CD4-positive, alpha-beta T cell treated with Interleukin-2 at 100 ng/mL for 4 hours (primary cell): ENCODE results near the gene ISL1.

Source experiments
- DNase-seq: peaks from one replicate; pipeline ENCODE4 v3.0.0-alpha.2; 2020; ENCODE audit warnings: low spot score

The ISL1 gene

DNA sequence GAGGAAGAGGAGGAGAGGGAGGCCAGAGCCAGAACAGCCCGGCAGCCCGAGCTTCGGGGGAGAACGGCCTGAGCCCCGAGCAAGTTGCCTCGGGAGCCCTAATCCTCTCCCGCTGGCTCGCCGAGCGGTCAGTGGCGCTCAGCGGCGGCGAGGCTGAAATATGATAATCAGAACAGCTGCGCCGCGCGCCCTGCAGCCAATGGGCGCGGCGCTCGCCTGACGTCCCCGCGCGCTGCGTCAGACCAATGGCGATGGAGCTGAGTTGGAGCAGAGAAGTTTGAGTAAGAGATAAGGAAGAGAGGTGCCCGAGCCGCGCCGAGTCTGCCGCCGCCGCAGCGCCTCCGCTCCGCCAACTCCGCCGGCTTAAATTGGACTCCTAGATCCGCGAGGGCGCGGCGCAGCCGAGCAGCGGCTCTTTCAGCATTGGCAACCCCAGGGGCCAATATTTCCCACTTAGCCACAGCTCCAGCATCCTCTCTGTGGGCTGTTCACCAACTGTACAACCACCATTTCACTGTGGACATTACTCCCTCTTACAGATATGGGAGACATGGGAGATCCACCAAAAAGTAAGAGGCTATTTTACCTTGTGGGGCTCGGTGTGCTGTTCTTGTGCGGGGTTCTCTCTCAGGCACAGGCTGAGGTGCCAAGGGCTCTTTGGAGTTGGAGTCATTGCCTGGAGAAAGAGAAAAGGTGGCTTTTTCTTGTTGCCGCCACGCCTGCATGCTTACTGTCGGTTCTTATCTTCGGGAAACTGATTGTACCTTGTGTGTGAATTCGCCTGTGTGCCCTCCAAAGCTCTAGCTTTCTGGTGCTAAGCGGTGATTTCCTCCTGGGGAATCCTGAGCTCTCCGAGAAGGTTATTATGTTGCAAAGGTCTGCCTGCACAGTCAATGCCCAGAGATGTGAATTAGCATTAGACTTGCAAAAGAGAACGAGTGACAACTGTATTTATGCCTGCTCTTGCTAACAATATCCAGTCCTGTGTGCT lies at the start of gene ISL1:
TSS of gene ISL1 (plus strand) at position 318 of the 991 bp plus-strand sequence. CDS start at position 542, 224 bp downstream.
- DNase-seq, result no peak

DNA sequence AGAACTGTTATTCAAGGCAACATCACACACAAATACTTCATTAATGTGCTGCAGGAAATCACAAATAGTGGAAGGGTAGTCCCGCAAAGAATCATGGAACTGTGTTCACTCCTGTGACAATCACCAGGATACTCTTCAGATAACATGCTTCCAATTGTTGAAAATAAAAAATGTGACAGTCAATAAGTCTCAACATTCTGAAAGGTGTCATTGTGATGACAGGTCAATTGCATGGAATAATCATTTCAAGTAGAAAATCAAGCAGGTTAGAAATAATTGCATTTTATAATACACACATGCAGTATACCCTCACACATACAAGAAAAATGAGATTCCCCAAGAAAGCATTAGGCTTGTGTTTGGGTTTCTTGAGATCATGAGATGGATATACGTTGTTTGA lies 46.4 kb upstream of the ISL1 start:
- no peak for DNase-seq

DNA sequence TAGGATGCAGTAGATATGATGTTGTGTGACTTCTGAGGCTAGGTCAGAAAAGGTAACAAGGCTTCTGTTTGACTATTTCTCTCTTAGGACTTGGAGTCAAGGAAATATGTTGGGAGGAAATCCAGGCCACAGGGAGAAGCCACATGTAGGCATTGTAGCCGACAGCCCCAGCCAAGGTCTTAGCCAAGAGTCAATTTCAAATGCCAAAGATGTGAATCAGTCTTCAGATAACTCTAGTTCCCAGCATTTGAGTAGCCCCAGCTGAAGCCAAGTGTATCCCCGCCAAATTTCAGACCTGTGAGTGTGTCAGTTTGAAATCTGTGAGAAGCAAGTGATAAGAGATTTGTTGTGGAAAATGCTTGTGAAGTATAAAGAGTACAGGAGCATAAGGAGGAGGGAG lies 38.1 kb upstream of the ISL1 start:
- no peak for DNase-seq

DNA sequence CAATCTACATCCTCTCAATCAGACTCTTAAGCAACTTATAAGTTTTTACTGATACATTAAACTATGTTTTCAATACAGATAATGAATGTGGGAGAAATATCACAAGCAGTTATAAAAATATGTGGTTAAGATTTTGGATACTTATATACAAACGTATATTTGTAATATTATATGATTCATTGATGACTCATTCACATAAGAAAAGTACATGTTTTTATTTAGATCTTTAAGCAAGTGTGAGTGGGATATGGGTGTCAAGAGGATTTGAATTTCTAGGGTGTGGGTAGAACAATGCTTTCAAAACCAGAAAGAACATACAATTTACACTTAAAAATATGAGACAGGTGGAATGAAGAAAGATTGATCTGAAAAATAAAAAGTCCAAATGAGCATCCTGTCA lies 36.1 kb upstream of the ISL1 start:
- DNase-seq, result no peak

DNA sequence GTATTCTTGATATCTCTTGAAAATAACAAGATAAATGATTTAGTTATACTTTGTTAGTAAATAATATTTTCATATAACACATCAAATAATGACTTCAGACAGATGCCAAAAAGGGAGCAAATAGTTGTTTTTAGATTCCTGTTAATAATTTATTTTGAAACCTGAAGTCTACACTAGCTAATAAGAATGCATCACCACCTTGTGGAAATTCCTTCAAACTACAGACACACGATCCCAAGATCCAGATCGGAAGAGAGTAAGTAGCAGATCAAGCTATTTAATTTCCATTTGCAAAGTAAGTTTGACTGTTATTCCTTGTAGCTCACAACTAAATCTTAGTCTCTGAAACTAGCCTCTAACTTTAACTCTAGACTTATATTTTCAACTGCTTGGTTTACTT lies 35.5 kb upstream of the ISL1 start:
- no peak for DNase-seq

DNA sequence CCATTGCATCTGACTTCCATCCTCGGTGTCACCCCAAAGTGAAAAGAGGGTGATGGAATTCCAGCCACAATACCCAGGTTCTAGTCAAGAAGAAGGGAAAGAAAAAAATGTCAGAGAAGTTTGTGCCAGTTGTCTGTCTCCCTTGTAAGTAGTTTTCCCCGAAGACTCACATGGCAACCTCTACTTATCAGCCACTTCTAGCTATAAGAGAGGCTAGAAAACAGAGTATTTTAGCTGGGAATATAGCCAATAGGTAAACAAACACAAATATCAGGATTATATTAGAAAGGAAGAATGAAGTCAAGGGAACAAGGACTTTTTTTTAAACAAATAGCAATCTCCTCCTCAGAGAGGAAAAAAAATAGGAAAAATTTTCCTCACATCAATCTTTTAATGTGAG lies 12.2 kb upstream of the ISL1 start:
- DNase-seq, result no peak

DNA sequence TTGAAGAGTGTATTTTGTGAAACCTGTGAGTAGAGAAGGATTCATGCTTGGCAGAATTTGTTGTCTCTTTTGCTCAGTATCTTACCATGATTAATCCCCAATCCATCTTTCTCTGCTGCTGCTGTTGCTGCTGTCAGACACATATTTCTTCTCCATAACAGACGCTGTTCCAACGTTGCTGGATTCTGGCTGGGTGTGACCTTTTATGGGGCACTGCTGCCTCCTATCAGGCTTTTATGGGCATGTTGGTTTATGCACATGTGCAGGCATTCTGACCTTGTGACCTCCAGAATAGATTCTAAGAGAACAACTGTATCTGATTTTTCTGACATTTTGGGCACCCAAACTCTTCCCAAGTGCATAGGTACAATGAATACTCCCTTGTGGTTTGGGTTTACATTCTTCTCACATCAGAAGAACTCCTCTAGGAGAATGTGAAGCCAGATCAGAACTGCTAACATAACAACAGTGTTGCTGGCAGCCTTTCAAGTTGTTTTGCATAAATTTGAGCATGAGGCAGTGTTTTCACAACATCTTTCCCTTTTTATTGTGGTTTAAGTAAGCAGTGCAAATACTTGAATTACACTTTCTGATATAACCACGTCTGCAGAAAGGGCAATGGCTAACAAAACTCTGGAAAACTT lies 9.2 kb upstream of the ISL1 start:
- no peak for DNase-seq

DNA sequence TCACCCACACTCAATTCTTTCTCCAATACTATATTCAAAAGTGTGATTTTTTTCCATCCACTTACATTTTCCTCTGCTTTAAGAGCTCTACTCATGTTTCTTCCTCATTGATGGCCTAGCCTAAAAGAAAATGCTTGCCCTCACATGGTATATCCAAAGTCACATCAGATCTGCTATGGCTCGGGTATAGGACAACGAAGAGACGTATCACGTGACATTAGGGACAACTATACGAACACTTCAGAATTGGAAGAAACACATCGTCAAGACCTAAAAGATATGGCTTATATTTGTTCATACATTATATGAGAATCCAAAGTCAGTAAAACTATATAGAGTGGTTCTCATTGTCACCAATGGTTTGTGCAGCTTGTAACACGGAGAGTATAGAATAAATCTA lies 8.2 kb upstream of the ISL1 start:
- no peak for DNase-seq

DNA sequence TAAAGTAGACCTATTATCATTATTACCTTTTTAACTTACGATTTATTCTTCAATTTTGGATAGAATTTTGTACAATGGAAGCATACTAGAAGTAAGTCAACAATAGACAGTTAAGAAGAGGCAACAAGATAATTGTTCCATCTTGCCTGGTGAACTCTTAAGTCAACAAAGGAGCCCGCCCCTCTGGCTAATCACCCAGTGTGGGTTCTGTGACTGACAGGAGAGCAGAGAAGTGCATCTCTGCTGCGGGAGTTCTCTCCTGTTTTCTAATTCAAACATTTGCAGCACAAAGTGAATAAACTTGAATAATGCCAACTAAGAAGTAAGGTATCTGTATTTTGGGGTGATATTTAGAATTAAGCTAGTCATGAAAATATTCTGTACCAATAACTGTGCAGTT lies 6.7 kb upstream of the ISL1 start:
- DNase-seq, result no peak

DNA sequence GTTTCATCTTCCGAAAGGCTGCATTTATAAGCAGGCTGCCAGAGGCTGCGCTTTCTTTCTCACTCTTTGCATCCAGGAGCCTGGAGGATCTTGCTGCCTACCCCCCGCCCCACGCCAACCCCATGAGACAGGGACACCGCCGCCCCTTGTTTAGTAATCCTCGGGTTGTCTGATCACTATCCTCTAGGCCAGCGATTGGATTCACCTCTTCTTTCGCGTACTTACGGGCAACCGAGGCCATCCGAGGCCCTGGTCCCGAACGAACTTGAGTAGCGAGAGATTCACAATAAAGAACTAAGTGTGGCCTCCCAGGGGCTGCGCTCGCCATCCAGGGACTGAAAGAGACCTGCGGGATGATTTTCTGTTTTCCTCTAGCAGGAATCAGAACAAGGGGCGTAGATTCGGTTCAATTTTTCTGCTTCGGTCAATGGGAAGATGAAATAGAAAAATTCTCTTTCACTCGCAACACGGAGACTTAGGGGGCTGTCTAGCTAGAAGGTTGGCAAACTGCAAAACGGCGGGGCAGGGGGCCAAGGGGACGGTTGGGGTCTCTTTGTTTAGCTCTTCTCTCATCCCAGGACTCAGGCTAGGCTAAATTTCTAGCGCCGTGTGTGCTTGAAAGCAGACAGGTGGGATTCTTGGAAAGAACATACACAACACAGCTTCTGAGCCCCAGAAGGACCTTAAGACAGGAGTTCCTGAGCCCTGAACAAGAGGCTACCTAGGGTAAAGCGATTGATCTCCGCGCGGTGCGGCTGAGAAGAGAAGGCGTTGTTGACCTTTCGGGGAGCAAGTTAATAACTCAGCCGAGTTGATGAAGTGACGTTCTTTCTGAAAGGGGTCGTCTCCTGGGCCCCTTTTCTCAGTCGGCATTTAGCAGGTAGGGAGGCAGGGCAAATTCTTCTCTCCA lies 5.8 kb upstream of the ISL1 start:
- no peak for DNase-seq

DNA sequence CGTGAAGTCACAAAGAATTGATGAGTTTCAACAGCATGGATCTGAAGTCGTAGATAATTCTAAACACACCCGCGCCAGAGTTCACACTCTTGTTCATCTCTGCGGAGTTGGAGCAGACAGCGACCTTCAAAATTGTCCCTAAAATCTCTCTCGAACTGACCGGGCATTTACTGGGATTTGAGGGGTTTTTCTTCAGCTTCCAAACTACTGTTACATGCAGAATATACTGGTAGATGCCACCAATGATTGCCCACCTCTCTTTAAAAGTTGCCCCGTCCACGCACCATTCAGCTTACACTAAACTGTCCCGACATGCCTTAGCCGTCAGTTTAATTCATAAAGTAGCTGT lies 5.2 kb upstream of the ISL1 start:
- no peak for DNase-seq

DNA sequence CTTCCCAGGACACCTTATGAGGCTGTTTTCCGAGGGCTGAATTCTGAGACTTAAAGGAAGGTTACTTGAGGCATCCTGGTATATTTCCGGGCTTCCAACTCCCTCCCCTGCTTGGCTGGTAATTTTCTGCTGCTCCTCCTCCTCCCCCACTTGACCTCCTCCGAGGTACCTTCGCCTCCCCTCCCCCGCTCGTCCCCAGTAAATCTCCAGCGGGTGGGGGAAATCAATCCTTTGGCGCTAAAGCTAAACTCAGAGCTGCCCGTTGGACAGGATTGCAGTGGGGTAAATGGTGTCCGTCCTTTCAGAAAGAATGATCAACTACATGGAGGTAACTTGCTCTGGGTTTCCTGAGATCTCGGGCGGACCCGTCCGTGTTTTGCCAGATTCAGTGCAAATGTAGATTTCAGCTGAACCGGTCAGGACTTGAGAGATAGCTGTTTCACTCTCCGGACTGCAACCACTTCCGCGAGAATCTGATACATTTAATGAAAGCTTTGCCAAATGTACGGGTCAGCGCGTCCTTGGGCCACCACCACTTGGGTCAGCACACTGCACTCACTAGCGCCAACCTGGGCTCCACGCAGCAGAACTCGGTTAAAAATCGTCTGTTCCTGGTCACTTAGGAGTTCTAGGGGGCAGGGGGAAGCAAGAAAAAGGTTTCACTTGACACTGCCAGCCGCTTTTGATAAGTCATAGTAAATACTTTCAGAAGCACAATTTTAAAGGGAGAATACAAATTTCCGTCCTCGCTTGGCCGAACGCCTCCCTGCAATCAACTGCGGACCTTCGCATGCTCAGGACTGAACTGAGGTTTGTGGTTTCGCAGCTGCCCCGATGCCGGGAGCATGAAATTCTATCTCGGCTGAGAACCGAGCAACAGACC lies 4.6 kb upstream of the ISL1 start:
- no peak for DNase-seq

DNA sequence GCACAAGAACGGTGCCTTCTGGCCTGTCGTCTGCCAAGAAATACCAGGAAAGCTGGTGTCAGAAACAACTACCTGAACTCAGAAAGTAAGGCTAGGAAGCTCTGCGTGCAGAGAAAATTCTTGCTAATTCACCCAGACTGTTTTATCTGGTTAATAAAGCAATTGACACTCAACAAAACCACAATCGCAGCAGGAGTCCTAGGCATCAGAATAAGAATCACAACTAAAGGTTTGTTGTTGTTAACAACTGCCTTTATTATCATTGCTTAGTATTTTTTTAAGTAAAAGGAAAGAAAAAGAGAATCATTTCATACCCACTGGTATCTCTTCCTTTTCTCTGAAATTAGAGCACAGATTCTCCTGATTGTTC lies 3.9 kb upstream of the ISL1 start:
- no peak for DNase-seq

DNA sequence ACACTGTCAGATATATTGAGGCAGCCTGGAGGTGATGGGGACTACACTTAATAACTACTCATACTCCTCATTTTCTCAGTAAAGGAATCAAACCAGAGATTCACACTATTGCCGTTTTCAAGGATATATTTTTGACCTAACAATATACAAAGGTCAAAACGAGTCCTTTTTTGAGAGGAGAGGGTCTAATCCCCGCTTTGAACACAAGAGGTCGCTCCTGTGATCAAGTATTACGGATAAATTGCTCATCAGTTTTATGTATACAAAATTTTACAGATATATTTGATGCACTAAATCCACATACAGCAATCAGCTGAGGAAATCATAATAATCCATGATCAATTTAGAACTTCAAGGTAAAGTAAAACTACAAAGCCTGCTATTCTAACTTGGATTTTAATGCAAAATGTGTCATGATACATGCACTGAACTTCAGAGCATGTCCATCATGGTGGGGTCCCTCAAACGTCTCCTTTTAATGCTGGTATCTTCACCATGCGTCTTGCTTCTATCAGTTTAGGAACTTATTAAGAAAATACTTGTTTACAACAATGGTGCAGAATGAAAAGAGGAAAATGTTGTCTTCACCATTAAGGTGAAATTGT lies 2.5 kb upstream of the ISL1 start:
- DNase-seq, result no peak

DNA sequence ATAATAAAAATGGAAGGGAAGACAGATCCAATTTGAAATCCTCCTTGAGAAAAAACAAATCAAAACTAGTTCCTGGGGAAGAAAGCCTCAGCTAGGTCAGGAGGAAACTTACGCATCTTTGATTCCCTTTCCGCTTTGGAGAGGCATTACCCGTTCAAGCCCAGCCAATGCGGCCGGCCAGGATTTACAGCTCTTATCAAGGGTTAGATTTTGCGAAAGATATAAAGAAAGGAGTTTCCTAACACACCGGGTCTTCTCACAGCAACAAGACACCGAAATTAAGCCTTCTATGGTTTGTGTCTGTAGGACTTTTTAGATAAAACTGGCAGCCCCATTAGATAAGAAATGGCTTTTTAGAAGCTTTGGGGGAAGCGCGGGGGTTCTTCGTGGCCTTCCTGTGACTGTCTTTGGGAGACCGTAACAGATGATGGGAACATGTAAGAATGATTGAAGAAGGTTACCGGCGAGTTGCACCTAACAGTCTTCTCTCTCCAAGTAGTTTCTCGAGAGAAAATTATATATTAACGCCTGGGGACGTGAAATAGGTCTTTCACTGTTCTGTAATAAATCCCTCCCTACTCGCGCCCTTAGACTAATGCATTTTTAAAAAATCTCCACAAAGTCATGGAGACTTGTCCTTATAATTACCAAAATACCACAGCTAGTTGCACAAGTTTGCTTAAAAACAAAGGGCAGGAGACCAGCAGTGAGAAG lies 1.3 kb upstream of the ISL1 start:
- DNase-seq, result no peak

DNA sequence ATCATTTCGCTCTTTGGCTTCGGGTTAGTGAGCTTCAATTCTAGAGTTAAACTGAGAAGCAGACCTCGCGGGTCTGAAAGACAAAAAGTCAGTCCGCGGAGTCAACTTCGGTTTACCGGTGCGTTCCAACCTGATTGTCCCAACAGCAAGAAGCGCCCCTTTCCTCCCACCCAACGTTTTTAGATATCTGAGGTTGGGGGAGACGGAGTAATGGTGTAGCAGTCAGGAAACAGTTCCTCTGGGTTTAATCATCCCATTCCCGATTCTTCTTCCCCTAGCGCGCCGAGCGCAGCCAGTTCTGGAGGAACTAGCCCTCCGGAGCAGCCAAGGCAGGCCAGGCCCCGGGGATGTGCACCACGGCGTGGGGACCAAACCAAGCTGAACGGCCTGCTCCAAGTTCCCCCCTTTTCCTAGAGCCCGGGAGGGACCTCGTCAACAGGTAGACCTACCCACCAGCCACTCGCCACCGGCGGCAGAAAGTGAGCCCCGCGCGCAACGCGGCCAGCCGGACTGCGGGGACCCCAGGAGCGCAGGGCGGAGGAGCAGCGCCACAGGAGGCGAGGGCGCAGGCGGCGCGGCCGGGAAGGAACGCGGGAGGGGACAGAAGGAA lies 622 bp upstream of the ISL1 start:
- no peak for DNase-seq

DNA sequence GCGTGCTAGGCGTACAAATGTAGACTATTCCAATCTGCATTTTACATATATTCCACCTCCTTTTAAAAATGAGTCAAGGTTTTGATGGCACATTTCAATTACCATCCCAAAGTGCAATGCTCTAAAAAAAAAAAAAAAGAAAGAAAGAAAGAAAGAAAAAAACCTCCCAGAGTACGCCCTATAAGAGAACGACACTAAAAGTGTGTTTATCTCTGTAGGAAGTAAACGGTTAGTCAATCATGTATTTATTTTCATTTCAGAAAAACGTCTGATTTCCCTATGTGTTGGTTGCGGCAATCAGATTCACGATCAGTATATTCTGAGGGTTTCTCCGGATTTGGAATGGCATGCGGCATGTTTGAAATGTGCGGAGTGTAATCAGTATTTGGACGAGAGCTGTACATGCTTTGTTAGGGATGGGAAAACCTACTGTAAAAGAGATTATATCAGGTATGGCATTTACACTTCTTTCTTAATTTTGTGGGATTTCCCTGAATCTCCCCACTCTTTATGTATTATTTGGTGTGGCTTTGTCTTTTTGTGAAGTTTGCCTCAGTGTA lies 1.1 kb downstream of the ISL1 start:
- DNase-seq, result no peak

DNA sequence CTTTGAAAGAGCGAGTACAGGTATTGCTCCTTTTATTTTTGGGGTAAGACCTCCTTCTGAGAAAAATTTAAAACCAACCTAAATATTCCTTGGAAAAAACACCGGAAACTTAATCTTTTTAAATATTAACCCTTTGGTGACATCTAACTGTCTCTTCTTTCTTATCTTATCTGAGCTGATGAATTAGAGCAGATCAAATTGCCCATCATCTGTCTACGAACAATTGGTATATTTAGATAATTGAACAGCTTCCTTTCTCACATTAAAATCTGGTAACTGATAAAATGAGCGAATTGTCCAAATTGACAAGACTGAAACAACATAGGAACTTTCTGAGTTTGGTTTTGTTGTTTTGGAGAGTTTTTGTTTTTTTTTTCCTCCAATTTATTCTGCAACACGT lies 2.0 kb downstream of the ISL1 start:
- no peak for DNase-seq
